Raji (cell line): ENCODE data around the gene IKZF2.

Source experiments
- POLR2A ChIP-seq: IDR thresholded peaks from 2 replicates; pipeline ENCODE4 v1.6.1; 2011; ENCODE audit warnings: low read depth, low read length, control low read depth; ENCODE audit not compliant: insufficient read depth

IKZF2 gene

DNA sequence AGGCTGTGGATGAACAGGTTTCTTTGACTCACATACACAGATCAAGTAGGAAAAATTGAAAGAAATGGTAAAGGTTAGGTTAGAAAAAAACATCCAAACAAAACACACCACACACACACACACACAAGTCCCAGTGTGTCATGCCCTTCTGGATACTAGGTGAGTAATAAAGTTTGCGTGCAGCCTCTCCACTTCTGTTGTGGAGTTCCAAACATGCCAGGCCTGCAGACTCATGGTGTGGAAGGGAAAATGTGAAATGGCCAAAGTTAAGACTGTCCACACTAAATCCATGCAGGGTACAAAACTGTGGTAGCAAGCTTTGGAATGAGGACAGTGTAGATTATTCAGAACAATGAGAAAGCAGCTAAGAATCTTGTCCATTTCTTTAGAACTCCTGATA lies 114.6 kb downstream of the IKZF2 start:
- no peak for TF ChIP-seq POLR2A

DNA sequence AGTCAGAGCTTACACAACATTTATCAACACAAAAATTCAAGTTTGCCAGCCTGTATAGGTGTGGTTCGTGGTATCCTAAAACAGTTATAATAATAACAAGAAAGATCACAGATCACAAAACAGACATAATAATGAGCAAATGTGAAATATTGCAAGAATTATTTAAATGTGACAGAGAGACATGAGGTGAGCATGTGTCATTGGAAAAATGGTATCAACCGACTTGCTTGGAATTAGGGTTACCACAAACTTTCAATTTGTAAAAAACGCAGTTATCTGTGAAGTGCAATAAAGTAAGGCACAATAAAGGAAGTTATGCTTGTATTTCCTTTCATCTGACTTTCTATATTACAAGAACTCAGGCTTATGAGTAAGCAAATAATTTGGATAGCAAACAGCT lies 116.8 kb downstream of the IKZF2 start:
- no peak for TF ChIP-seq POLR2A

DNA sequence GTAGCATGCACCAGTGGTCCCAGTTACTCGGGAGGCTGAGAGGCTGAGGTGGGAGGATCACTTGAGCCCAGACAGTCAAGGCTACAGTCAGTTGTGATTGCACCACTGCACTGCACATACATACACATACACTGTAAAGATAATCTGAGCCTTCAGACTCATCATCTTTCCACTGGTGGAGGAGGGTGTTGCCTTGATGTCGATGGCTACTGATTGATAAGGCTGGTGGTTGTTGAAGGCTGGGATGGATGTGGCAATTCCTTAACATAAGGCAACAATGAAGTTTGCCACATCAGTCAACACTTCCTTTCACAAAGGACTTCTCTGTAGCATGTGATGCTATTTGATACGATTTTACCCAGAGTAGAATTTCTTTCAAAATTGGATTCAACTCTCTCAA lies 118.8 kb downstream of the IKZF2 start:
- no peak for TF ChIP-seq POLR2A

DNA sequence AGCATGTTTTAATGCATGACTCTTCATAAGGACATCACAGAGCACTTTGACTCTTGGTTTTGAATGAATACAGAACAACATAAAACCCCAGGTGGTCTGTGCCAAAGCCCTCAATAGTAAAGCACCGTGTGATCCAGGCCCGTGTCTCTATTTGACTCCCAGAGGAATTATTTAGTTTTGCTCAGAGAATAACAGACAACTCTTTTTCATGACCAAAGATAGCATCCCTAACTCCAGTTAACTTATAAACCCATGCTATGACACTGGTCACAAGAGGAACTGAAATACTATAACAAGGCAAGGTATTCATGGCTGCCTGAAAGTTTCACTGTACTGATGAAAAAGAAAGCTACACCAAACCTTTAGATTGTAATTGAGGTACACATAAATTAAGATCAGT lies 128.4 kb downstream of the IKZF2 start:
- no peak for TF ChIP-seq POLR2A

DNA sequence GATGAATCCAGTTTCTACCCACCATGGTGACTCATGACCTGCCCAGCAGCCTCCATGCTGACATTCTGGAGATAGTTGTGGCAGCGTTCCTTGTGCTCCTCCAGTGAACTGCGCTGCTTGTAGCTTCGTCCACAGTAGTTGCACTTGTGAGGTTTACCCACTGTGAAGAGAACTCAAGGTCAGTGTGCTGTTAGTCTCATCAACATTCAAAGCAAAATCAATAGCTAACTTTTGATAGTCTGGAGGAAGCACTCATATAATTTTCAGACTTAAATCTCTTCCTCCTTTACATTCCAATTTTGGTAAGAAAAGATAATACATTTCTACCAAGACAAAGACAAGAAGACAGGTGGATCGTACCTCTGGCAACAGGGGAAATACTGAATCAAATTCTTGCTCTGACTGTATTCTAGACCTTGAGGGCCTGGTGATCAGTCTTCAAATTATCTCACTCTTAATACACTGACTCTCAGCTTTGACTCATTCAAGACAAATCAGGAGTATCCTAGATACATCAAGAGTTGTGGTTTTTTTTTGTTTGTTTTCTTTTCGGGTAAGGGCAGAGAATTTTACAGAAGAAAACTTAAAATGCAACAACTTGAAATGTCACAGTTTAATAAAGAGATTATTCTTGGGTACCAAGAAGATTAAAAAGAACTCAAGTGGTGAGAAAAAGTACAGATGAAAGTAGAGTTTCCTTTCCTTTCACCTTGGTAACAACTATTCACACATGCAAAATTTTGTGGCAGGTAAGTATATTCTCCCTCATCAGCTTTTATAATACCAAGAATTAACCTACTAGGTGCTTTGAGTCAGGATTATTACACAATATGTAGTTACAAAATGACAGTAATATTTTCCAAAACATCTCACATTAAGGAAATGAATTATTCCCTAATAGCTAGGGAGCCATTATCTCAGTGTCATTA lies 129.2 kb downstream of the IKZF2 start:
- TF ChIP-seq POLR2A: no peak

DNA sequence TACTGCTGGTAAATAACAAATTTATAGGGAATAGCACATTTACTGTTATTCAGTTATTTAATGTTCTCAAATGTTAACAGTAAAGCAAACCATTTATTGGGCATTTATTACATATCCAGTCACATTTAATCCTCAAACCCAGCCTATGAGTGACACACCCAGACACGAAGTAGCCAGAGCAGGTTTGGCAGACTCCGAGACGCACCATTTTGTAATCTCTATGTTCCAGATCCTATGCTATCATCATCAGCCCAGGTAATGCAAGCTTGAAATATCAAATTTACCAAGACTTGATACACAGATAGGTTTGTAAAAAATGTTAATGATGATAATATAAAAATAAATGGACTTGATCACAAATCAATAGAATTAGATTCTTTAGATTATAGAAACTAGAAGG lies 131.1 kb downstream of the IKZF2 start:
- no peak for TF ChIP-seq POLR2A

DNA sequence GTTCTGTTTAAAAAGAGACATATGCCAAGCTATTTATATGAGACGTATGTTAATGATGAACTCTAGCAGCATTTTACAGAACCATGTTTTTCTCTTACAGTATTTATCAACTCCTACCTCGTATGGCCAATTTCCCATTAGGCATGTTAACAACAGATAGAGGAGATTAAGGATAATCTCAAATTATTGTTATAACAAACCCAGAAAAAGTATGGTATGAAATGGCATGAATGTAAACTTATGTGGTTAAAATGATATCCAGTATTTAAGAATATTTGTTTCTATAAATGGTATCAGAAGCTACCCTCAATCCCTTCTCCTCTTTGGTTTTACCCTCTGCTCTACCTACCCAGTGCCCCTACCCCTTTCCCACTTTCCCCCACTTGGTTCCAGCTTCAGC lies 132.0 kb downstream of the IKZF2 start:
- no peak for TF ChIP-seq POLR2A

DNA sequence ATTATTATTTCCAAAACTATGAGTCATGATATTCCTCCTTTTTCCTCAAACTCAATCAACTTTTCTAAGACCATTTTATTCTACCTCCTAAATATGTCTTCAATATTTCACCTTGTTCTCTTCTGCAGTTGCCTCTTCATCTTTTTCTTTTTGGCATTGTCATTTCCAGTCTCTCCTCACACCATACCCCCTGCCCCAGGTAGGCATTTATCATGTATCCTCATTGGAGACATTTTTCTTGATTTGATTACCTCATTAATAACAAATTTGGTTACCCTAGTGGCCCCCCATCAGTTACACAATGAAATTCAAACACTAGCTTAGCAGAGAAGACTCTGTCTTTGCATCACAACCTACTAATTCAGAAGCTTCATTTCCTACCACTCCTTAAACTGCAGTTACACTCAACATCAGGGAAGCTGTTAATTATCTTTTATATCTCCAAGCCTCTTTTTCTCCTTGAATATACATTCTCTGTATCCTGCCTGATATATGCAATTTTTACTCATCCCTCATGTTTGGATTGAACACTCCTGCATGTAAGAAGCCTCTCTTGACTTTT lies 133.0 kb downstream of the IKZF2 start:
- TF ChIP-seq POLR2A: no peak

DNA sequence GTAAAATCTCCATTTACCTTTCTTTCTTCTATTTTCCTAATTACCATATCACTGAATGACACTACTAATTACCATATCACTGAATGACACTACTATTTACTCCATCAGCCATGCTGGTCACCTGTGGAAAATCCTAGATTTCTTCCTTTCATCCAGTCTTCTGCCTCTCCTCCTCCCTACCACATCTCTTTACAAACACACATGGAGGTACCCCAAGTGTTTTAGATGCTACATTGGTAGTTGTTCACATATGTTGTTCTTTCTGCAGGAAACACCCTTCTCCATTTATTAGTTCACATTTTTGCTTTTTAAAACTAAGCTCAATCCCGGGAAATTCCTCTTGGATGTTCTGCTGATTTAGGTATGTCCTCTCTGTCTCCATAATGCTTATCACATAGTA lies 134.0 kb downstream of the IKZF2 start:
- no peak for TF ChIP-seq POLR2A

DNA sequence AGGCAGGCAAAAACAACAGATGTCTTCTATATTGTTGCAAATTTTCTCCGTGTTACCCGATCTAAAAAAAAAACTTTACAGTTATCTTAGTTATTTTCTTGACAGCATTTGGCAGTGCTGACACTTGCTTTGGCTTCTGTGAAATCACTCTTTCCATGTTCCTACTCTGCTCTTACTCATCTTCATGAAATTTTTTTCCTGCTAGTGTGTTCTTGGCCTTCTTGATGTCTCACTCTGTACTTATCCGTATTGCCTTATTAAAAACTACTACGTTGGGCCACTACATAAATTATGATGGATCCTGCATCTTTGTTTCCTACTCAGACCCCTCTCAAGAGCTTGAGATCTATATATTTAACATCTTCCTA lies 134.4 kb downstream of the IKZF2 start:
- TF ChIP-seq POLR2A: no peak

DNA sequence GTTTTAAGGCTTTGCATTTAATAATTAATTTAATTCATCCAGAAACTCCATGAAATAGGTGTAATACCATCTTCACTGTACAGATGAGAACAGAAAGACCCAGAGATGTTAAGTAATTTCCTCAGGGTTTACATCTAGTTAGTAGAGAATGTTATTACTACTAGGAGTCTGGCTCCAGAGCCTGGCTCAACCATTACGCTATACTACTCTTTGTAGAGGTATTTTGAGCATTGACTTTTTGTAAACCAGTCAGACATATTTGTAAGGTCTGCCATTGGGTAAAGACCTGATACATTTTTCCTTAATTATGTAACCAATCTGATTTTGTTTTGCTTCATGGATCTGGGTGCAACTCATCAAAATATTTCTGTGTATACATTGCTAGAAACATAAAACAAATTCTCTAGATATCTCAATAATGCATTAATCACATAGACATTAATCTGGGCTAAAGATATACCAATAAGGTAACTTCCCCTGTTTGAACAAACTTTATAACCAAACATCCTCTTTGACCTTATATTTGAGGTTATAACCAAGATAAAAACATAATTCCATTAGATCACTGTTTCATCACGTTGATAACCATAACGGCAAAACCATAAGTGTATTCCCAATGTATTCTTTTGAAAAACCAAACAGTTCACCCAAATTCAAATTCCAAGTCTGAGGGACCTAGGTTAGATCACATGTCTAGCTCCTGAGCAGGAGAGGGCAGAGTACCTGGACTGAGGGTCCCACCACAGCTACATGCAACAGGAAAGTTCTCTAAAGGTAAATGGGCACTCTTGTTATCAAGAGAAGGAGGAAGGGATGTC lies 135.0 kb downstream of the IKZF2 start:
- no peak for TF ChIP-seq POLR2A

DNA sequence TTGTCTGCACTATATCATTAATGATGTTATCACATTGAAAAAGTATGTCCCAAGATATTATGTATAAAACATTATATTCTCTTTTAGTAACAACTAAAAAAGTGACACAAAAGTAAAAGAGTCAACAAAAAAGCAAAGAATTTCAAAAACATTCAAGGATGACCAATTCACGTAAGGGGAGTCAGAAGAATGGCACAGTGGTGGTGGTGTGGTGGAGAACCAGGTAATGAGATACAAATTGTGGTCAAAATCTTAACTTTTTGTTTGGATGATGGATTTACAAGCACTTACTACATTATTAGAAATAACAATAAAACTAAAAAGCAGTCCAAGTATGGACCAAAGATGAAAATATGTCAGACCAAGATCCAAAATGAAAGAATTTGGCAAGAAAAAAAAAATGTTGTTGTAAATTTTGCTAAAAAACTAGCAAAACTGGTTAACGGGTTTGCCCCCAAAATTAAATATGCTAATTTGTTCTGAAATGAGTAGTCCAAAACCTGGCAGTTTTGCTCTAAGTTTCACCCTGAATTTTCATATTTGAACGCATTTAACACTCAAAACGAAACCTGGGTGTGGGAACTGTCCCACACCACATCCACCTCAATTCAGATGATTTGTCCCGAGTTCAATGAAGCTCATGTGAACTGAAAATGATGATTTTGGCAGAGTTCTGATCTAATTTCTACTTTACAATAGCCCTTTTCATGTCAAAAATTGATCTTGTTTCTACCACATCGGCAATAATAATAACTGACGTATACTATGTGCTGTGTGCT lies 135.8 kb downstream of the IKZF2 start:
- no peak for TF ChIP-seq POLR2A

DNA sequence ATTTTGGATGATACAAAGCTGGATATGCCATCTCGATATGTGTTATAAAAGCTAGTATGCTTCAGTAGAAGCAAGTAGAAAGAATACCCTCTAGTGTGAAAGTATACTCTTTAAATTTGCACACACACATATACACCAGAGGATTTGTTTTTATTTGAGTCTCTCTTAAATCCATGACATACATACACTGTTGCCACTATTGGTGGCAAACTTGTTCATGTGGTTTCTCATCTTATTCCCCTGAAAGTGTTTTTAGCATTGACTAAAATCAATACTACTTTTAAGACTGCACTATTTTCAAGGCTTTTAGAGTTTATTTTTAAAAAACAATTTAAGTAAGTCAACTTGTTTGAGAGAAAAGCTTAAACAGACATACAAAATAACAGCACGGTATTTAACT lies 137.4 kb downstream of the IKZF2 start:
- no peak for TF ChIP-seq POLR2A

DNA sequence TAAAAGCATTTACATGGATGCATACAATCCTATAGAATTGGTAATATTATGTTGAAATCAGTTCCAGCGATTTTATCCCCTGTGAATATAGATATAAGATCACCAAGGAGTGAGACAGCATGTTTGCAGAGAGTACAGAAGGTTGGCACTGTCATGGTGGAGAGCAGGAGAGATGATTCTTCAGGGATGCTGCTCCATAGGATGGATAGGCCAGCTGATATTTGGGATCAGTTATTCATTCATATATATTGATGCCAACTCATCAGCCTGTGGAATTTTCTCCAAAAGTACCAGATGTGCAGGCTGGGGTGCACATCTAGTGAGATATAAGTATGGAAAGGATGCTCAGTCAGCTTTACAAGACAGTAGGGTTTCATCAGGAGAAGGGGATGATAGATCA lies 139.9 kb downstream of the IKZF2 start:
- no peak for TF ChIP-seq POLR2A
